HG02981 (cell line): ENCODE measurements around the gene RNPEPL1.

Experiments
- ATAC-seq: cut with Tn5 transposase; IDR thresholded peaks from one replicate; pipeline ENCODE4 v1.9.1; 2021; ENCODE audit warnings: mild to moderate bottlenecking, moderate library complexity; ENCODE audit not compliant: unreplicated experiment

Gene RNPEPL1

GRCh38 chr2:240588669-240589068, 20.4 kb downstream of the RNPEPL1 start:
- ATAC-seq = no peak

DNA sequence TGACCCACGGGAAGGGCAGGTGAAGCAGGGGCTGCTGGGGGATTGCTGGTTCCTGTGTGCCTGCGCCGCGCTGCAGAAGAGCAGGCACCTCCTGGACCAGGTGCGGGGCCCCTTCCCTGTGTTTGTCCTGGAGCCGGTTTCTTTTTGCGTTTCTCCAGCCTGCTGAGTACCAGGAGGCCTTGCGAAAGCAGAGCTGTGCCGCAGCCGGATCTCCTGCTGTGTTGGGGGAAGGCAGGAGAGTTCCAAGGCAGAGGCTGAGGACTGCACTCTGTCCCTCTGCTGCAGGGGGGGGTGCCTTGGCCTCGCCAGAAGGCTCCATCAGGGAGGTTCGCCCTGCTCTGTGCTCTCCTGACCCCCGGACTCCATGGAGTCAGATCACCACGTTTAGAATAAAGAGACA, 21.1 kb downstream of the RNPEPL1 start:
- ATAC-seq = no peak

- no peak for ATAC-seq
These were observed 21.7 kb downstream of the RNPEPL1 start for GRCh38 chr2:240589850-240590525.

DNA sequence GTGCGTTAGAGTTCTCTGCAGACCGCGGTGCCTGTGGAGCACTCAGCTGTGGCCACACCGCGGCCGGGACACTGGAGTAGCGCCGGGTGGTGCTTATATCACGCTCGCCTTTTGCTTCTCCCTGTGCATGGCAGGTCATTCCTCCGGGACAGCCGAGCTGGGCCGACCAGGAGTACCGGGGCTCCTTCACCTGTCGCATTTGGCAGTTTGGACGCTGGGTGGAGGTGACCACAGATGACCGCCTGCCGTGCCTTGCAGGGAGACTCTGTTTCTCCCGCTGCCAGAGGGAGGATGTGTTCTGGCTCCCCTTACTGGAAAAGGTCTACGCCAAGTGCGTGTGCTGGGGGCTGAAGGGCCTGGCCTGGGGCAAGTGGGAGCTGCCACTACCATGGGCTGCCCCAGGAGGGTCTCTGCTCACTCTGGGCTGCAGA, 22.4 kb downstream of the RNPEPL1 start:
- no peak for ATAC-seq

DNA sequence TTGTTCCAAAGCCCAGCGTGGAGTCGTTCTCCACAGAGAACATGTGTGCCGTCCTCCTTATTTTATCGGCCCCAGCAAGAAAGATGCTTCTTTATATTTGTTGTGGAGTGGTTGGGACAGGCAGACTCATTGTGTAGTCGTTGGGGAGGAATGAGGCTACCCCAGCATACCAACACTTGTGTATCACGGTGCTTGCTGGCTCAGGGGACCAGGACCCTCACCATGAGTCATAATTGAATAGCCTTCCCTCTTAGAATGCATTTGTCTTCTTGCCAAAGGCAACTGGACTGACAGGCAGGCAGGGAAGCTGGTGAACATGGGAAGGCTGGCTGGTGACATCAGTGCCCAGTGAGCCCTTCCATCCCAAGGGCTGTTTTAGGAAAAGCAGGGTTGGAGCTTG, 22.9 kb downstream of the RNPEPL1 start:
- ATAC-seq = no peak

DNA sequence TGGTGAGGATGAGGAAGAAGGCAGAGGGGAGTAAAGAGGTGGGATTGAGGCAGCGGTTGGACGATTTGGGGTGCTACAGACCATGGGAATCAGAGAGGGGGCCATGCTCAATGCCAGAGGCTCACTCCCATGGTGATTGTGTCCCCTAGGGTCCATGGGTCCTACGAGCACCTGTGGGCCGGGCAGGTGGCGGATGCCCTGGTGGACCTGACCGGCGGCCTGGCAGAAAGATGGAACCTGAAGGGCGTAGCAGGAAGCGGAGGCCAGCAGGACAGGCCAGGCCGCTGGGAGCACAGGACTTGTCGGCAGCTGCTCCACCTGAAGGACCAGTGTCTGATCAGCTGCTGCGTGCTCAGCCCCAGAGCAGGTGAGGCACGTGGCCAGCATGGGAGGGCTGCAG, 23.5 kb downstream of the RNPEPL1 start:
- ATAC-seq = no peak

- no peak for ATAC-seq
These were observed 24.9 kb downstream of the RNPEPL1 start for GRCh38 chr2:240593026-240593702.

- ATAC-seq = no peak
These were observed 25.6 kb downstream of the RNPEPL1 start for GRCh38 chr2:240593703-240594451.

GRCh38 chr2:240594511-240595380, 26.5 kb downstream of the RNPEPL1 start:
- ATAC-seq = no peak

GRCh38 chr2:240595381-240596079, 27.2 kb downstream of the RNPEPL1 start:
- ATAC-seq = no peak

- ATAC-seq = no peak
These were observed 27.8 kb downstream of the RNPEPL1 start for GRCh38 chr2:240596080-240596460.

GRCh38 chr2:240596491-240596931, 28.2 kb downstream of the RNPEPL1 start:
- no peak for ATAC-seq

DNA sequence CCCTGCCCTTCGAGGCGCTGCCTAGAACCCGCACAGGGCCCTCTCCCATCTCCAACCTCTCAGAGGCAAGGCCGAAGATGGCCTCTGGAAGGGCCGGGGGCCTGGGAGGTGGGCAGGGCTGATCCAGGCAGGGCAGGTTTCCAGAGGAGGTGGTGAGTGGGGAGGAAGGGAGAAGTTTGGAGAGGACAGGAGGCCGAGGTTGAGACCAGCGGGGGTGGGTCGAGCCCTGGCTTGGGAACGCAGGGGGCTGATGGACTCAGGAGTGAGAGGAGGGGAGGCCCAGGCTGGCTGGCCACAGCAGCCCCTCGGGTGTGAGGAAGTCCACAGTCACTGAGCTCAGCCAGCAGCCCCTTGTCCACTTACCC, 28.8 kb downstream of the RNPEPL1 start:
- no peak for ATAC-seq

- no peak for ATAC-seq
These were observed 29.3 kb downstream of the RNPEPL1 start for GRCh38 chr2:240597419-240598181.

GRCh38 chr2:240598311-240598911, 30.1 kb downstream of the RNPEPL1 start:
- no peak for ATAC-seq

- ATAC-seq = no peak
These were observed 30.9 kb downstream of the RNPEPL1 start for GRCh38 chr2:240599141-240599583.

- no peak for ATAC-seq
These were observed 32.2 kb downstream of the RNPEPL1 start for GRCh38 chr2:240600451-240600961.

GRCh38 chr2:240601061-240601830, 33.0 kb downstream of the RNPEPL1 start:
- no peak for ATAC-seq
